ENCODE data around the gene DCAF12L1.

- TF ChIP-seq CTCF (optimal IDR thresholded peaks at IDR 0.05 in 1 of 3, IDR thresholded peaks at IDR 0.05 in 1 of 3, conservative IDR thresholded peaks at IDR 0.05 in 1 of 3; ENCODE audit: extremely low read depth in 1 of 3, insufficient read depth in 2 of 3, low read length in 3 of 3) (no peak), EZH2 (IDR thresholded peaks at IDR 0.05; ENCODE audit: low read length) (no peak)
Observed at GRCh38 chrX:126557151-126557550, 4.5 kb upstream of the DCAF12L1 start.
